Globus pallidus (tissue), 1 donor: ENCODE measurements around the gene PDLIM7.
A peak's percentile ranks its signal among the peaks of the same experiment; 100 is the strongest.
"Not testable (repeated sequence)": the region's sequence is repeated elsewhere in the genome, so short reads cannot be mapped to it uniquely, and the experiment has no call there.

ENCODE experiments used
- DNase-seq: peaks from one replicate; pipeline ENCODE4 v3.0.0-alpha.2; 2015; ENCODE audit warnings: low spot score

Gene PDLIM7, protein sequence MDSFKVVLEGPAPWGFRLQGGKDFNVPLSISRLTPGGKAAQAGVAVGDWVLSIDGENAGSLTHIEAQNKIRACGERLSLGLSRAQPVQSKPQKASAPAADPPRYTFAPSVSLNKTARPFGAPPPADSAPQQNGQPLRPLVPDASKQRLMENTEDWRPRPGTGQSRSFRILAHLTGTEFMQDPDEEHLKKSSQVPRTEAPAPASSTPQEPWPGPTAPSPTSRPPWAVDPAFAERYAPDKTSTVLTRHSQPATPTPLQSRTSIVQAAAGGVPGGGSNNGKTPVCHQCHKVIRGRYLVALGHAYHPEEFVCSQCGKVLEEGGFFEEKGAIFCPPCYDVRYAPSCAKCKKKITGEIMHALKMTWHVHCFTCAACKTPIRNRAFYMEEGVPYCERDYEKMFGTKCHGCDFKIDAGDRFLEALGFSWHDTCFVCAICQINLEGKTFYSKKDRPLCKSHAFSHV

DNA sequence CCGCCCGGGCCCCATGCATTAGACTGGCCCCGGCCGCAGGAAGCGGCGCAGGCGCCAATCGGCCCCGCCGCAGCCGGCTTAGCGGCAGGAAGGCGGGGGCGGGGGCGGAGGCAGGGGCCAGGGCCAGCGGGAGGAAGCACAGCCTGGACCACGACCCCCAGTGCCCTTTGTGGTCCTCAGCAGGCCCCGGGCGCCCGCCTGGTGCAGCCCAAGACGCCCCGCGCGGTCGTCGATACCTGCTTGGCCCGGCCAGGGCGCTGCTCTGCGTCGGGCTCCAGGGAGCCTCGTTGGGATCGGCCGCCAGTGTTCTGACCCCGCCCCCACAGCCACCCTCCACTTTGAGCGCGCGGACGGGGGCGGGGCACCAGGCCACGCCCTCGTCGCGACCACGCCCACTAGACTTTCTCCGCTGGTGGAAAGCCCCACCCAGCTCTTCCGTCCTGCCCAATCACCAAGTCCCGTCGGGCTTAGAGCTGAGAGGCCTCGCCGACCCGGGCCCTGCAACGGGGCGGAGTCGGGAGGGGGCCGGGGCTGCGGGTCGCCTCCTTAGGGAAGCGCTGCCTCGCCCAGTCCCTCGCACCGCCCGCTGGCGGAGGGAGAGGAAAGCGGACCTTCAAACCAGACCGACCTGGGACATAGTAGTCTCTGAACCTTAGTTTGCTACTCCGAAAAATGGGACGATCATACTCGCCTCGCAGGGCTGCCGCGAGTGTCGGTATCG, at the start of gene PDLIM7:
Gene PDLIM7, minus strand, starts transcription at position 313 of the 721 bp plus-strand sequence. CDS start 1,092 bp downstream, outside the sequence.
- peak; percentile 72 for DNase-seq

DNA sequence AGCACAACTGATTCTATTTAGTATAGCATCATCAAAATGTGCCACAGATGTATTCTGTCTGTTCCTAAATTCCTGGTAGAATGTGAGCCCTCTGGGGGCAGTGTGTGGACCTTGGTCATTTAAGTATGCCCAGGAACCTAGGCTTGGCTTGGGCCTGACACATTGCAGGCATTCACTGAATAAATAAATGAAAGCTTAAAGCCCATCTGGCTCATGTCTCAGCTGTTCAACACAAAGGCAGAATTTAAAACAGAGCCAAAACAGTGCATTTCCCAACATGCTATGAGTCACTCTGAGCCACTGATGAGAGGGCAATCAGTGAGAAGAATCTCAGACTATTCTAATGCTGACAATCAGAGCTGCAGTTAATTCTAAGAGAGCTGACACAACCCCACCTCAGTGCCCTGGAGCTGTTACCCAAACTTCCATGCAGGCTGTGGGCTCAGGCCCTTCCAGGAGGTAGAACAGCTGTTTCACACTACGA, 48.9 kb upstream of the PDLIM7 start:
- DNase-seq = peak; percentile 70

DNA sequence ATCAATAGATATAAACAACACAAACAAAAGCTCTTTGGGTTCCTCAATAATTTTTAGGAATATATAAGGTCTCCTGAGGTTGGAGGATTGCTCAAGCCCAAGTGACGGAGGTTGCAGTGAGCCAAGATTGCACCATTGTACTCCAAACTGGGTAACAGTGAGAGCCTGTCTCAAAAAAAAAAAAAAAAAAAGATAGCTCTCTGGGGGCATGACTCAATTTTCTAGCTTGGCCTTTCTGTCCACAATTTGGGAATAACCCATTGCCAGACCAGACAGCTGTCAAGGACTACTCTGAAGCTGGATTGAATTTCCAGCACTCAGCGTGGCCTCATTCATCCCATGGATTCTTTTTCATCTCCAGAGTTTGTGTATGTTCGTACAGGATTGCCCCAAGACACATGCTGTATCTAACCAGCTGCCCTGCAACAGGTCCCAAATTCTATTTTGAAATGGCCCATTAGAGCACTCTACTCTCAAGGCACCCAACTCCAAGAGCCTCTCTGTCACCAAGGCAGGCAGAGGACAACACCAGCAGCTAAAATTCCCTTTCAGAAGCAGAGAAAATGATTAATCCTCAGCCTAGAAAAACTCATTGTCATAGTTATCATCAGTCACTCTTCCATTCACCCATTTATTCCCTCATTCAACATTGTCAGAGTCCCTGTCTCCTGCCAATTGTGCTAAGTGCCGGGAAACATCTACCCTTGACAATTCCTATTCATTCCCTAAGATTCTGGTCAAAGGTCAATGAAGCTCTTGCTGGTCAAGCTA, 48.3 kb upstream of the PDLIM7 start:
- DNase-seq = no peak

DNA sequence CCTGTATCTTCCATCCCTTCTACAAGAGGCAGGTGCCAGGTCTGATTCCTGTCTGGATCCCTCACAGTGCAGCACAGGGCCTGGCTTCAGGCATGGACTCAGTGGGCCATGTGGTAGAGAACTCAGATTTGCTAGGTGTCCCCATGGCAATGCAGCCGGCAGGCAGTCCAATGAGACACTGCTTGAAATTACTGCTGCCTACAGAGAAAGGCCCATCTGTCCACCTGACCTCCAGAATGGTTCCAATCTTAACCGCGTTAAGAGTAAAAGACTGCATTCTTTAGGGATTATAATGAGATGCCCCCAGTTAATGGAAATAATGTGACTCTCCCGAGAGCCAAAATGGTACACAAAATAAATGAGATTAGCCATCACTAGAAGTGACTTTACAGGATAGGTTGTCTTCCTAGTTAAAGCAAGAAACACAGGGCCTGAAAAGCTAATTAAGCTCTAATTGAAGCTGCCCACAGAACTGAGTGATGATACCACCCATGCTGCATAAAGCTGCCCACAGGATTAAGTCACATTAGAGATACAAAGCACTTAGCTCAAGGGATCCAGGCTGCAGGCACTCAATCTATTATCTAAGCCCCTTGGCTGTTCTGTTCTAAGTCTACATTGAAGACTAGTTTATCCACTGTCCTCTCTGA, 45.5 kb upstream of the PDLIM7 start:
- DNase-seq = no peak

DNA sequence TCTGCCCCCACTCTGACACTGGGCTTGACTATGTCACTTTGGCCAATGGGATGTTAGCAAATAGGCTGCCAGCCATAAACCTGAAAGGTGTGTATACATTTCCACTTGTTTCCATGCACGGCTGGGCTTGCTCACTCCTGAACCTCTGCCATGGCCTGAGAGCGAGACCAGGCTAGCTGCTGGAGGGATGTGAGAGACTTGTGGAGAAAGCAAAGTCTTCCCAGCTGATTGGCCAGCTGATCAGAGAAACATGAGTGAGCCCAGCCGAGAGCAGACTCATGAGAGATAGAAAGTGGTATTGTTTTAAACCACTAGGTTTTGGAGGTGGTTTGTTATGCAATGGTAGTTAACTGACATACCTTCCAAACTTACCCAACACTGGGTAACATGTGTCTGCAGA, 43.0 kb upstream of the PDLIM7 start:
- DNase-seq = no peak

DNA sequence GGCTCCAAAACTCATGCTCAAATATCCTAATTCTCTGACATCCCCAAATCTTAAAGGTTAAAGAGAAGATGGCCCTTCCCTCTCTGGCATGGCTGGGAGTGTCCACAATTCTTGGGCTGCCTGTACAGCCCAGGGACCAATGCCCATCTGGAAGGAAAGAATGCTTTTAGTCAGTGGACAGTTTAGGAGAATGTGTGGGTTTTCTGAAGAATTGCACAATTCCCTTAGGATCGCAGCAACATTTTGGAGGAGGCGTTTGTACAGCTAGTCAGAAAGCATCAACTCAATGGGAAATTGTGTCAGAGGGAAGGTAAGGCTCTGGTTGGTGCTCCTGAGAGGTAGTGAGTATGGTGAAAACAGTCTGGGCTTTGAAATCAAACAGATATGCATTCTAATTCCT, 42.0 kb upstream of the PDLIM7 start:
- no peak for DNase-seq

DNA sequence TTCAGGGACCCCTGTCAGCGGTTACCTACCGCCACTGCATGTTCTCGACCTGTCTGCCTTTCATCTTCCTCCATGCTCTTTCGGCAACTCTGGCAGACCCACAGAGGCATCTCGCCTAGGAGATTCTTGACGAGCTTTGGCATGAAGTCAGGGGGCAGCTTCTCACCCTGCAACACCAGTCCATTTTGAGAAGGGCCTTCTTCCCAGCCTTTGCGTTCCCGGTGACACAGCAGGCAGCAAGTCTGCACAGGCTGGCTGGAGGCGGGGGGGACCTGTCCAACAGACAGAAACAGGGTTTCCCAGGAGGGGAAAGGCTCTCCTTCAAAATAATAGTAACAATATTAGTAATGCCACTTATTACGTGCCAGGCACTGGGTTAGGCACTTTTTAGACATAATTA, 41.5 kb upstream of the PDLIM7 start:
- DNase-seq = no peak

DNA sequence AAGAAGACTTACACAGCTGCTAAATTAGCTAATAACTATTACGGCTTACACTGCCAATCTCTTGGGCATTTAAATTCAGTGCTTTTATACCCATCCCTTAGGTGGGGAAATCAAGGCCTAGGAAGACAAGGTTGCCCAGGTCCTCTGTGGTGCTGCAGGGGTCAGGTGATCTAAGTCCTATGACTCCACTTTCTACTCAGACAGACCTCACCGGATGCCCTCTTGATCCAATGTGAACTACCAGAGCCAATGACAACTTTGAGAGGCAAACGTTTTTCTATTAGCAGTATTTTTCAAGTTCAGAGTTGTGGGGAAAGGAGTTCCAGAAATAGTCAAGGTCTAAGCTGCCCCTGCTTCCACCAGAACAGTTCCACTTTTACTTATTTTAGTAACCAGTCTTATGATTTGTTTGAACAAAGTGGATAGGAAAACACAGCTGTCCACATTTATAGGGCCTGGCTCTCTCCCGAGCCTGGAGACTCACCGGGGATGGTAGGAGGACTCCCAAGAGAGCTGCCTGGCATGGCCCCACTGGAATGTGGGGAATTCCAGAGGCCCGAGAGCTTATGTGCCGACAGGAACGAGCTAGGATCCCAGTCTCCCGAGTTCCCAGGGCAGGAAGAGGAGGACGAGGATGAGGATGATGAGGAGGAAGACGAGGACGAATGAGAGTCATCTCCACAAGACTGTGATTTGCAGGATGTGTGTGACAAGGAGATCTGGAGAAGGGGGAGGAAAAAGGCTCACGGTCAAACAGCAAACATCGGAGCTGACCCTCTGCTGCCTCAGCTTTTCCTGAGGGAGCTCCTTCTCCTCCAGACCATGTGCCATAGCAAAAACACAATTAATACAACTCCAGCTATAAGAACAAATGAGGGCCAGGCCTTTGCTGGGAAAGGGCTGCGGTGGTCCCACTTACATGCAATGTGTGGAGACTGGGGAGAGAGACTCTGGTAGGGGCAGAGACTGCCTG, 40.3 kb upstream of the PDLIM7 start:
- DNase-seq = no peak

DNA sequence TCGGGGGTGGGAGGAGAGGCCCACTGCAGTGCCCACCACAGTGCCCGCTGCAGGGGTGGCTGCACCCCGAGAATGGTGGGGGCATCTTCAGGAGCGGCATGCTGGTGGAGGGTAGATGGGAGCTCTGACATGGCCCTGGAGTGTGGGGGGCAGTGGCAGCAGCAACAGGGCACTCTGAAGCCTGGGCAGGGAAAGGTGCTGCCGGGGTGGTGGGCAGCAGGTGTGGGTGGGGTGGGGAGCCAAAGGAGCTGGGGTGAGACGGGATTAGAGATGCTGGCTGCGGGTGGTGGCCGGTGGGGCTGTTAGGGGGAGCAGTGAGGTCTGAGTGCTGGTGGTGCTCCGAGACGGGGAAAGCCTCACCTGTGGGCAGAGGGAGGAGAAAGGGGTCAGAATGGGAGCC, 39.0 kb upstream of the PDLIM7 start:
- no peak for DNase-seq

DNA sequence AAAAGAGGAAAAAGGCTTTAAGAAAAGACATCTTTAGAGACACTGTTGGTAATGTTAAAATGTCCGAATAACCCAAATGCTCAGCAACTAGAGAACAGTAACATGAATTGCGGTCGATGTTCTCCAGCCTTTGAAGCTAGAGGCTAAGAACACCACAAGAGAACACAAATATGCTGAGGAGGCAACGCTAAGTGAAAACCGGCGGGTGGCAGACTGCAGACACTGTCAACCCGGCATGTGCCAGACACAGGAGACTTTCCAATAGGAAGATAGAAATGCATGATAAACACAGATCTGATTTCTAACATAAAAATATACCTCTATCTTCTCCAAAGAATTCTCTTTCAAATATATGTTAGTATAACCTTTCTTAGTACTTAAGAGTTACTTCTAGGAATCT, 37.7 kb upstream of the PDLIM7 start:
- no peak for DNase-seq

DNA sequence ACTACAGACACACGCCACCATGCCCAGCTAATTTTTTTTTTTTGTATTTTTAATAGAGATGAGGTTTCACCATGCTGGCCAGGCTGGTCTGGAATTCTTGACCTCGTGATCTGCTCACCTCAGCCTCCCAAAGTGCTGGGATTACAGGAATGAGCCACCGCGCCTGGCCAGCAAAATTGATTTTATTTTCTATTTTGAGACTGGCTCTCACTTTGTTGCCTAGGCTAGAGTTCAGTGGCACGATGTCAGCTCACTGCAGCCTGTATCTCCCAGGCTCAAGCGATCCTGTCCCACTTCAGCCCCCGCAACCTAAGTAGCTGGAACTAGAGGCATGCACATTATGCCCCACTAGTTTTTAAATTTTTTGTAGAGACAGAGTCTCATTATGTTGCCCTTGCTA, 37.0 kb upstream of the PDLIM7 start:
- not testable (repeated sequence) for DNase-seq

DNA sequence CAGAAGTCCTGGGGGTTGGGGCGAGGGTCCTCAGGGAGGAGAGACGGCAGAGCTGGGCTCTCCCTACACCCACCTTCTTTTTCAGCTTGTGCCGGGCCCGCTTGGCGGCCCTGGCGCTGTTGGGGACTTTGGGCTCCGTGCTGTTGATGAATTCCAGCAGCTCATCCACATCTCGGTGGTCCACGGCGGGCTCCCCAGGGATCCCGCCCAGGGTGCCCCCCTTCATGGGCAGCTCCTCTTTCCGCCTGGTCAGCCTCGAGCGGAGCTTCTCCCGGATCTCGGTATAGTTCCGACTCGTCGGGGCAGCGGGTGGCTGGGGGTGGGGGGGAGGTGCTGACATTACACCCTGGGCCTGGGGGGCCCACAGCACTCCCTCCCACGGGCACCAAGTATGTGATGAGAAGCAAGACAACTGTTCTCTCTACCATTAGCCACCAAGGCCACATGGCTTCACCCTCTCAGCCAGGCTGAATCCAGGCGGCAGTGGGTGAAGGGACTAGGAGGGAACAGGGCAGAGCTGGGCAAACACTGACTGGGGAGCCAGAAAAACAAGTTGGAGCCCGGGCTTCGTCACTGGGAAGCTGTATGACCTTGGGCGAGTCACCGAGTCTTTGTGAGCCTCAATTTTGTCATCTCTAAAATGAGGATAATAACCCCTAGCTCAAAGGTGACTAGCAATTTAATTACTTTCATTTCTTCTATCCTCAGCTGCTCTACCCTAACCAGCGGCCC, 34.0 kb upstream of the PDLIM7 start:
- DNase-seq = no peak

DNA sequence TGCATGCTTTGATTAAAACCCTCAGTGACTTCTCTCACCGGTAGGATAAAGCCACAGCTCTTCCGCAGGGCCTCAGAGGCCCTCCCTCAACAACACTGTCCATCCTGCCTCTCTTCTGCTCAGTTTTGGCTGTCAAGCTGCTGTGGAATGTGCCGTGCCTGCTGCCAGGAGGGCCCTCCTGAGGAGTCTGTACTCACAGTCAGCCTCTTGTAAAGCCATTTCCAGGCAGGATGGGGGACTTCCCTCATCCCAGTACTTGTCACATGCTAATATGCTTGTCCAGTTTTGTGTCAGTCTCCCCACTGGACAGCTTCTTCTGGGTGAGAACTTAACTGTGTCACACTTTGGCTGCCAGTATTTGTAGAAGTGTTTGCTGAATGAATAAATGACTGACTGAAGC, 33.2 kb upstream of the PDLIM7 start:
- DNase-seq = no peak

DNA sequence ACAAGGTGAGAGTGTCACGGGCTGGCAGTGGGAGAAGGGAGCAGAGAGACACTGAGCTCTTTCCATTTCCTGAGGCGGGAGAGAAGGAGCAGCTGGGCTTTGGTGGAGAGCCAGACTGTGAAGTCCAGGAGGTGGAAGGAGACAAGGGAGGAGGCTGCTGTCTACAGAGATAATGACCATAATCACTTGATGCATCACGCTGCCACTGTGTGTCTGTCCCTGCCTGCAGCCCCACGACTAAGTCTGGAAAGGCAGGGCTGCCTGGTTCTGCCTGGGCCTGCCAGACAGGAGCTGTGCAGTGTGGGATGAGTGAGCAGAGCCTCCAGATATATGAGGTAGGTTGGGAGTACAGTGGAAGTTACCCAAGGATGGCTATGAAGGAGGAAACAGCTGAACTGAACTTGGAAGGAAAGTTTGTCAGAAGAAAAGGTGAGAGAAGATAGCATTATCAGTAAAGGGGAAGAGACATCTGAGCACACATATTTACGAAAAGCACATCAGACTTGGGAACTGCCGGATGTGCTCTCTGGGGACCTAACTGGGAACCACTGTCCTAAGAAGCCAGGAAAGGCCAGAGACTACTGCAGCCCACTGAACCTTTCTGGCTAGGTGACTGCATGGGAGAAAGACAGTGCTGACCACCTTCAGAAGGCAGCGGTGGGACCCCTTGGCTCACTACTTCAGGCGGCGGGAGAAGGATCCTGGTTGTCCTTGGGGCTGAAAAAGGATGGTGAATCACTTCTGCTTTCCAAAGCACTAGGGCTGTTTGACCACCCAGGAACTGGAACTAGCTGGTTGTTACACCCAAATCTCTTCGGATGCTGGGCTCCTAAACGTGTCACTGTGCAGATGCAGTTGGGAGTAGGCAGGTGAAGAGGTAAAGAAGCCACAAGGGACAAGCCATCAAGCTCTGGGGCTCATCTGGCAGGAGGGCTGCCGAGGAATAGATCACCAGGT, 32.1 kb upstream of the PDLIM7 start:
- DNase-seq = no peak

DNA sequence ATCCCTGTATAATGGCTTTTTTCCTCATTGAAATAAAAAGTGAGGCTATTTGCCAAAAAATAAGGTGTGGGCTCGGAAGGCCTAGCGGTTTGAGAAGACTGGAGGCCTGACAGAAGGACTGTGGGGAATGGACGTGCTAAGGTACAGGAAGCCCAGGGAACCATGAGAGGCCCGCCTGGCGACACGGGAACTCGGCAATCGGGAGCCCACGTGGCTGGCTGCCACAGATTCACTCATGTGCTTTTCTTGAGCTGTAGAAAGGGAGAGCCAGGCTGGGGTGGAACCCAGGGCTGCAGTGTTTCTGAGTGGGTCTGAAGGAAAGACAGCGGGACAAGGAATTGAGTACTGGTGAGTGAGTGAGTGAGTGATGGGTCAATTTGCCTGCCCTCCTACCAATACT, 31.2 kb upstream of the PDLIM7 start:
- no peak for DNase-seq

DNA sequence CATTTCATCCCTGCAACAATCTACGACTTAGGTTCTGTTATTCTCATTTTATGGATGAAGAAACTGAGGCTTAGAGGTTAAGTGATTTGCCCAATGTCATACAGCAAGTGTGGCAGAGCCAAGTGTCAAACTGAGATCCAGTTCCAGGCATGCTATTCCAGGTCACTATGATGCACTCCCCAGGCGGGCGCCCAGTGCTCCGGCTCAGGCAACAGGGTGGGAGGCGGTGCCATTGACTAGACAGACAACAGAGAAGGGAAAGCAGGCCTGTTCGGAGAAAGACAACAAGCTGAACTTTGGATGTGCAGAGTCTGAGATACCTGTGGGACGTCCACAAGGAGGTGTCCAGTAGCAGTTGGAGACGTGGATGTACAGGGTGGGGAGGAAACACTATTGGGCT, 30.2 kb upstream of the PDLIM7 start:
- no peak for DNase-seq

DNA sequence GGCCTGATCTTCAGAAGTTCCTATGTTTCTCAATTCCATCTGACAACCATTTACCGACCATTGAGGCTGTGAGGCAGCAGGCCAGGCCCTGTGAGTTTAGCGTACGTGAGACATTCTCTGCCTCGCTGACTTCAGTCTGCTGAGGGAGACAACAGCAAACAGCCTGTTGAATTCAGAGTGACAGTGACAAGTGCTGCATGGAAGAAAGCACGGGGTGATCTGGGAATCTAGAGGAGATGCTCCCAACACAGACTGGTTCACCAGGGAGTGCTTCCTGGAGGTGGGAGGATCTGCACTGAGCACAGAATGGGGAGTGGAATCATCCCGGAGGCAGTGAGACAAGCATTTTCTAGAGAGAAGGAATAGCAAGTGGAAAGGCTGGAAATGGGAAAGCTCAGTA, 29.4 kb upstream of the PDLIM7 start:
- no peak for DNase-seq

DNA sequence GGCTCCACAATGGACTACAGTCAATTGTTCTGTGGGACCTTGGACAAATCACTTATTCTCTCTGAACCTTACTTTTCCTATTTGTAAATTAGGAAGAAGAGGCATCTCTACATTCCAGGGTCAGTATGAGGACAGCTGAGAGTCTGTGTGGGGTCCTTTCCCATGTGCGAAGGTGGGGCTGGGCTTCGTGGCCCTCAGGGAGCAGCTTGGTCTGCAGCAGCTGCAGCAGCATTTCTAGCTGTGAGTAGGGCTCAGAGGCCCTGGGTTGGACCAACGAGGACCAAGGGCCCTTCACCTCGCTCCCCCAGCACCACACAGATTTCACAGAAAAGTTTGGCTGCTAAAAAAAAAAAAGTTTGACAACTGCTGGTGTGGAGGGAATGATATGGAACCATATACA, 28.8 kb upstream of the PDLIM7 start:
- no peak for DNase-seq
